HL-60 (cell line): ENCODE results near the gene SHOX.
"Not testable (repeated sequence)": the region's sequence is repeated elsewhere in the genome, so short reads cannot be mapped to it uniquely, and the experiment has no call there.

Experiments
- DNase-seq, 2 experiments: peaks; one replicate each; pipeline ENCODE4 v3.0.0-alpha.2; 2010 to 2020; ENCODE audit warnings: low read depth in 1 of 2, low spot score in 1 of 2
- H3K27ac ChIP-seq: fragments of 250-450 bp; sonication (Bioruptor Pico); replicated peaks from 2 replicates; pipeline ENCODE4 v1.5.1; 2020; ENCODE audit warnings: mild to moderate bottlenecking, moderate library complexity
- H3K27me3 ChIP-seq: fragments of 250-450 bp; sonication (Bioruptor Pico); 2 replicates; pipeline ENCODE4 v1.5.1; 2021; ENCODE audit warnings: mild to moderate bottlenecking, moderate library complexity; ENCODE audit not compliant: insufficient read depth, poor library complexity, severe bottlenecking
- H3K4me3 ChIP-seq: replicated peaks from 2 replicates; pipeline ENCODE4 v1.5.1; 2011; ENCODE audit warnings: mild to moderate bottlenecking, control low read depth, low read length; ENCODE audit not compliant: insufficient read depth
- GABPA ChIP-seq: IDR thresholded peaks from 2 replicates; pipeline ENCODE4 v1.6.1; 2012; ENCODE audit warnings: low read depth
- POLR2AphosphoS5 ChIP-seq: IDR thresholded peaks from 2 replicates; pipeline ENCODE4 v1.6.1; 2012; ENCODE audit warnings: low read depth
- SPI1 ChIP-seq: IDR thresholded peaks from 2 replicates; pipeline ENCODE4 v1.6.1; 2012; ENCODE audit warnings: low read depth, mild to moderate bottlenecking, borderline replicate concordance
- TF ChIP-seq, protein P1 (sequence below): IDR thresholded peaks from 2 replicates; pipeline ENCODE4 v1.6.1; 2012; ENCODE audit warnings: low read depth; ENCODE audit not compliant: insufficient replicate concordance
- TF ChIP-seq, protein P2 (sequence below): IDR thresholded peaks from one replicate; pipeline ENCODE4 v1.5.1; 2011; ENCODE audit warnings: low read length, control low read depth, inconsistent platforms; ENCODE audit not compliant: insufficient read depth

Gene SHOX

DNA sequence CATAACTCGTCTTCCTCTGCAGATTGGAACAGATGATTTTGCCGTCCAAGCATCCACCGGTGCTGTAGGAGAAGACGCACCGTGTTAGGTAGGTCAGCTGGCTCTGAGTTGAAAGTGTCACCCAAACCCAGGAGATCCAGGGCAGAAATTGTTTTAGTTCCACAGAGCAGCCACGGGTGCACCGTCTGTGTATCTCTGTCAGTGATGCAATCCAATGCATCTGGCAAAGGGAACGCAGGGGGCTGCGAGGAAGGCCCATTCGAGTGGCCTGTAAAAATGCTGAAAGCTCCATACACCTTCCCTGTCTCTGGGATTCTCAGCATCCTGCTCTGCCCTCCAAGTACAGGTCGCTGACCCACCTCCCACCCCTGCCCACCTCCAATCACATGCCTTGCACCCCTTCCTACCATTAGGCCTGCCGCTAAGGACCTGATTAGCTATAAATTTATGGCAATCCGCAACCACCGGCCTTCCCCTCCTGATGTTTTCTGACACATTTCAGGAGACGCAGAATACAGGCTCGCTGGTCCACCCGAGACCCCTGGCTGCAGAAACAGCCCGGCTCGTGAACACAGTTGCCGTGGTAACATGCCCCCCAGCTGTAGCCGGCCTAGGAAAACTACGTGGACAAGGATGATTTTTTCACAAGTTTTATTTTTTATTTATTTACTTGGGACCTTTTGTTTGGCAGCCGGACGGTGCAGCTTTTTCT lies 39.7 kb upstream of the SHOX start:
- no peak for TF ChIP-seq SPI1
- TF ChIP-seq, protein P1, sequence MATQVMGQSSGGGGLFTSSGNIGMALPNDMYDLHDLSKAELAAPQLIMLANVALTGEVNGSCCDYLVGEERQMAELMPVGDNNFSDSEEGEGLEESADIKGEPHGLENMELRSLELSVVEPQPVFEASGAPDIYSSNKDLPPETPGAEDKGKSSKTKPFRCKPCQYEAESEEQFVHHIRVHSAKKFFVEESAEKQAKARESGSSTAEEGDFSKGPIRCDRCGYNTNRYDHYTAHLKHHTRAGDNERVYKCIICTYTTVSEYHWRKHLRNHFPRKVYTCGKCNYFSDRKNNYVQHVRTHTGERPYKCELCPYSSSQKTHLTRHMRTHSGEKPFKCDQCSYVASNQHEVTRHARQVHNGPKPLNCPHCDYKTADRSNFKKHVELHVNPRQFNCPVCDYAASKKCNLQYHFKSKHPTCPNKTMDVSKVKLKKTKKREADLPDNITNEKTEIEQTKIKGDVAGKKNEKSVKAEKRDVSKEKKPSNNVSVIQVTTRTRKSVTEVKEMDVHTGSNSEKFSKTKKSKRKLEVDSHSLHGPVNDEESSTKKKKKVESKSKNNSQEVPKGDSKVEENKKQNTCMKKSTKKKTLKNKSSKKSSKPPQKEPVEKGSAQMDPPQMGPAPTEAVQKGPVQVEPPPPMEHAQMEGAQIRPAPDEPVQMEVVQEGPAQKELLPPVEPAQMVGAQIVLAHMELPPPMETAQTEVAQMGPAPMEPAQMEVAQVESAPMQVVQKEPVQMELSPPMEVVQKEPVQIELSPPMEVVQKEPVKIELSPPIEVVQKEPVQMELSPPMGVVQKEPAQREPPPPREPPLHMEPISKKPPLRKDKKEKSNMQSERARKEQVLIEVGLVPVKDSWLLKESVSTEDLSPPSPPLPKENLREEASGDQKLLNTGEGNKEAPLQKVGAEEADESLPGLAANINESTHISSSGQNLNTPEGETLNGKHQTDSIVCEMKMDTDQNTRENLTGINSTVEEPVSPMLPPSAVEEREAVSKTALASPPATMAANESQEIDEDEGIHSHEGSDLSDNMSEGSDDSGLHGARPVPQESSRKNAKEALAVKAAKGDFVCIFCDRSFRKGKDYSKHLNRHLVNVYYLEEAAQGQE, result no peak
- TF ChIP-seq POLR2AphosphoS5, result no peak
- no peak for TF ChIP-seq GABPA
- no peak overlapping the region for H3K27ac ChIP-seq
- H3K4me3 ChIP-seq, result no peak overlapping the region
- DNase-seq, result no peak
- no peaks in the 10 kb centered on the region for H3K27me3 ChIP-seq

DNA sequence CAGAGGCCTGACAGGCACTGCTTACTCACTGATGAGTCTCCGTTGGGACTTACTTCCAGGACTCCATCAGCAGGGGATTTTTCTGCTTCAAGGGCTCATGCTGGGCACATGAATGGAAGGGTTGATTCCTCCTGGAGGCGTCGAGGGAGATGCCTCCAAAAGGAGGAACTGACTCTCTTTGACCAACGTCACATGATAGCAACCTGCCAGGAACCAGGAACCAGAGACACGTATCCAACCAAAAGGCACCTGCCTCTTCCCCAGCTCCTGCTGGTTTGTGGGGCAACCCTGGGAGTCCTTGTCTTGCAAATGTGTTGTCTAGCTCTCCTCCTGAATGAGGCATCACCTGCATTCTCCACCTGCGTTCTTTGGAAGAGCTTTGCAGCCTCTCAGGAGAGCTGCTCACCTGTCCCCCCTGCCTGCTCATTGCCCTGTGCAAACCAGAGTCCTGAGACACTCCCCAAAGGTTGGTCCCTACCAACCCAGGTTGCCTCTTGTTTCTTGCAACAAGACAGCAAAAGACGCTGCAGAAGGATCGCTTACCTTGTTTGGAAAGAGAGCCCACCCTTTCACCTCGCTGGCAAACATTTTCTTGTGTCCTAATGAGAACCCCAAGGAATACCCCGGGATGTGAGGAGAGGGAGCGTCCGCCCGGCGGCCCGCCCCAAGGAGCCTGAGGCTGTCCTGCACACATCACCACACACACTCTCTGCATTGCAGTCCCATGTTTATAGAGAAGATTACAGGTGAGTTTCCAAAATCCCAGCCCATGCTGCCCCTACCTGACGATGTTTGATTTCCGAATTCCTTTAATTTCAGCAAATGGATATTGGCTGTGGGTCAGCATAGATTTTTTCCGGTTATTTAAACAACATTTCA lies 30.5 kb upstream of the SHOX start:
- TF ChIP-seq POLR2AphosphoS5, result no peak
- TF ChIP-seq, protein P2, sequence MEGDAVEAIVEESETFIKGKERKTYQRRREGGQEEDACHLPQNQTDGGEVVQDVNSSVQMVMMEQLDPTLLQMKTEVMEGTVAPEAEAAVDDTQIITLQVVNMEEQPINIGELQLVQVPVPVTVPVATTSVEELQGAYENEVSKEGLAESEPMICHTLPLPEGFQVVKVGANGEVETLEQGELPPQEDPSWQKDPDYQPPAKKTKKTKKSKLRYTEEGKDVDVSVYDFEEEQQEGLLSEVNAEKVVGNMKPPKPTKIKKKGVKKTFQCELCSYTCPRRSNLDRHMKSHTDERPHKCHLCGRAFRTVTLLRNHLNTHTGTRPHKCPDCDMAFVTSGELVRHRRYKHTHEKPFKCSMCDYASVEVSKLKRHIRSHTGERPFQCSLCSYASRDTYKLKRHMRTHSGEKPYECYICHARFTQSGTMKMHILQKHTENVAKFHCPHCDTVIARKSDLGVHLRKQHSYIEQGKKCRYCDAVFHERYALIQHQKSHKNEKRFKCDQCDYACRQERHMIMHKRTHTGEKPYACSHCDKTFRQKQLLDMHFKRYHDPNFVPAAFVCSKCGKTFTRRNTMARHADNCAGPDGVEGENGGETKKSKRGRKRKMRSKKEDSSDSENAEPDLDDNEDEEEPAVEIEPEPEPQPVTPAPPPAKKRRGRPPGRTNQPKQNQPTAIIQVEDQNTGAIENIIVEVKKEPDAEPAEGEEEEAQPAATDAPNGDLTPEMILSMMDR, result no peak
- TF ChIP-seq SPI1, result no peak
- TF ChIP-seq GABPA, result no peak
- TF ChIP-seq, protein P1, result no peak
- H3K27me3 ChIP-seq, result no peaks in the 10 kb centered on the region
- H3K4me3 ChIP-seq, result no peak overlapping the region
- H3K27ac ChIP-seq, result no peak overlapping the region
- DNase-seq, result no peak

DNA sequence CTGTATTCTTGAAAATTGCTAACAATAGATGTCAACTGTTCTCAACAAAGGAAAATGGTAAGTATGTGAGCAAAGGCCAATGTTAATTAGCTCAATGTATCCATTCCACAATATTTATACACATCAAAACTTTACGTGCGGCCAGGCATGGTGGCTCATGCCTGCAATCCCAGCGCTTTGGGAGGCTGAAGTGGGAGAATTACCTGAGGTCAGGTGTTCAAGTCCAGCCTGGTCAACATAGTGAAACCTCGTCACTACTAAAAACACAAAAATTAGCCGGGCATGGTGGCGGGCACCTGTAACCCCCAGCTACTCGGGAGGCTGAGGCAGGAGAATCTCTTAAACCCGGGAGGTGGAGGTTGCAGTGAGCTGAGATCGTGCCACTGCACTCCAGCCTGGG lies 27.6 kb upstream of the SHOX start:
- H3K4me3 ChIP-seq, DNase-seq, H3K27me3 ChIP-seq, H3K27ac ChIP-seq: not testable (repeated sequence)

DNA sequence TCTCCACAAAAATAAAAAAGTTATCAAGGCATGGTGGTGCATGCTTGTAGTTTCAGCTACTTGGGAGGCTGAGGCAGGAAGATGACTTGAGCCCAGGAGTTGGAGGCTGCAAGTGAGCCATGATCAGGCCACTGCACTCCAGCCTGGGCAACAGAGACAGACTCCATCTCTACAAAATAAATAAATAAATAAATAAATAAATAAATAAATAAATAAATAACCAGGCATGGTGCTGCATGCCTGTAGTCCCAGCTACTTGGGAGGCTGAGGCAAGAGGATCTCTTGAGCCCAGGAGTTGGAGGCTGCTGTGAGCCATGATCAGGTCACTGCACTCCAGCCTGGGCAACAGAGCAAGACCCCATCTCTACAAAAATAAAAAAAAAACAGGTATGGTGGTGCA lies 26.0 kb upstream of the SHOX start:
- not testable (repeated sequence) for H3K27me3 ChIP-seq, DNase-seq, H3K27ac ChIP-seq, H3K4me3 ChIP-seq

DNA sequence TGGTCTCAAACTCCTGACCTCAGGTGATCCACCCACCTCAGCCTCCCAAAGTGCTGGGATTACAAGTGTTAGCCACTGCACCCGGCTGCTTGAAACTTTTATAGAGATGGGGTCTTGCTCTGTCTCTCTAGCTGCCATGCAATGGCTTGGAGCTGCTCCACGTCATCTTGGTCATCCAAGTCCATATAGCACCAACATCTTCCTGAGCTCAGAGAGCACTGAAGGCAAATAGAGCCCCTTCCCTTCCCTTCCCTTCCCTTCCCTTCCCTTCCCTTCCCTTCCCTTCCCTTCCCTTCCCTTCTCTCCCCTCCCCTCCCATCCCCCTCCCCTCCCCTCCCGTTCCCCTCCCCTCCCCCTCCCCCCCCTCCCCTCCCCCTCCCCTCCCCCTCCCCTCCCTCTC lies 22.5 kb upstream of the SHOX start:
- DNase-seq, H3K27me3 ChIP-seq, H3K27ac ChIP-seq, H3K4me3 ChIP-seq: not testable (repeated sequence)

DNA sequence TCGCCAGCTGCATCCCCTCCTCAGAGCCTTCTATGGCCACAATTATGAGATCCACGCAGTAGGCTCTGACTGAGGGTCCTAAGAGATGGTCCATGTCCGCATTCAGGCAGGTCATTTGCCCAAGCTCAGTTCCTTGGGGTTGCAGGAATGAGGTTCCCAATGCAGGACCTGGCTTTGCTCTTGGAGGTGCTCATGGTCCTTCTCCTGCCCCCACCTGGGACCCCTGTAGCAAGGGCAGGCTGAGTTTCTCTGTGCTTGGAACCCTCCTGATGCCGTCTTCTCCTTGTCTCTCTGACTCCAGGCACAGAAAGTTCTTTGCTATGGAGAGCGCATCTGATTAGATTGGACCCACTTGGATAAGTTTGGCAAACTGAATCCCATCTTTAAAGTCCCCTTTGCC lies 16.5 kb upstream of the SHOX start:
- Histone ChIP-seq H3K4me3 (no peak overlapping the region), H3K27ac (no peak overlapping the region), H3K27me3 (no peaks in the 10 kb centered on the region)
- DNase-seq, result no peak
- no peak for TF ChIP-seq POLR2AphosphoS5
- TF ChIP-seq SPI1, result no peak
